NCI-H146 treated with DMSO at 0.1 percent for 48 hours (cell line): Measurements from ENCODE around the gene SPRING1.
"Not testable (repeated sequence)": the region's sequence is repeated elsewhere in the genome, so short reads cannot be mapped to it uniquely, and the experiment has no call there.

ENCODE experiments used
- DNase-seq: peaks from one replicate; lab custom pipeline; 2025; ENCODE audit not compliant: unreplicated experiment; lab: John Stamatoyannopoulos, UW

The SPRING1 gene

DNA sequence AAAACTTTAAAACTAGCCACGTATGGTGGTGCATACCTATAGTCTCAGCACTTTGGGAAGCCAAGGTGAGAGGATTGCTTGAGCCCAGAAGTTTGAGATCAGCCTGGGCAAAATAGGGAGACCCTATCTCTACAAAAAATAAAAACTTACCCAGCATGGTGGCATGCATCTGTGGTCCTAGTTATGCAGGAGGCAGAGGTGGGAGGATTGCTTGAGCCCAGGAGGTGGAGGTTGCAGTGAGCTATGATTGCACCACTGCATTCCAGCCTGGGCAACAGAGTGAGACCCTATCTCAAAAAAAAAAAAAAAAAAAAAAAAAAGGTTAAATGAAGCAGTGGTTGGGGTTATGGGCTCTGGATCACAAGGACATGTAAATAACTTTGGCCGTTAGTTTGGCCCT, 4.9 kb upstream of the SPRING1 start:
- not testable (repeated sequence) for DNase-seq

DNA sequence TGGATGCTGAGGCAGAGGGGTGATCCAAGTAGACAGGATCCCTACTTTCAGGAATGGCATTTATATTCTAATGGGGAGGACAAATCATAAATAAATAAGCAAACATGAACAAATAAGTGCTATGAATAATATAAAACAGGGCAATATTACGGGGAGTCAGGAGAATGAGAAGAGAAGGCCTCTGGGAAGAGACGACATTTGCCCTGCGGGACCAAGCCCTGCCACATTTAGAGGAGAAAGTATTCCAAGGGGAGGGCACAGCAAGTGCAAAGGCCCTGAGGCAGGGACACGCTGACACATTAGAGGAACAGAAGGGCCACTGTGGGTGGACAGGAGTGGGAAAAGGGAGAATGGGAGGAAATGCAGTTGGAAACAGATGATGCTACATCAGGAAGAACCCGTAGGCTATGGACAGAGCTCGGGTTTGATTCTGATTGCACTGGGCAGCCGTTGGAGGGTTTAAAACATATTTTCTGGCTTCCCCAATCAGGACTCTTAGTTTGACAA, 1.6 kb upstream of the SPRING1 start:
- no peak for DNase-seq

DNA sequence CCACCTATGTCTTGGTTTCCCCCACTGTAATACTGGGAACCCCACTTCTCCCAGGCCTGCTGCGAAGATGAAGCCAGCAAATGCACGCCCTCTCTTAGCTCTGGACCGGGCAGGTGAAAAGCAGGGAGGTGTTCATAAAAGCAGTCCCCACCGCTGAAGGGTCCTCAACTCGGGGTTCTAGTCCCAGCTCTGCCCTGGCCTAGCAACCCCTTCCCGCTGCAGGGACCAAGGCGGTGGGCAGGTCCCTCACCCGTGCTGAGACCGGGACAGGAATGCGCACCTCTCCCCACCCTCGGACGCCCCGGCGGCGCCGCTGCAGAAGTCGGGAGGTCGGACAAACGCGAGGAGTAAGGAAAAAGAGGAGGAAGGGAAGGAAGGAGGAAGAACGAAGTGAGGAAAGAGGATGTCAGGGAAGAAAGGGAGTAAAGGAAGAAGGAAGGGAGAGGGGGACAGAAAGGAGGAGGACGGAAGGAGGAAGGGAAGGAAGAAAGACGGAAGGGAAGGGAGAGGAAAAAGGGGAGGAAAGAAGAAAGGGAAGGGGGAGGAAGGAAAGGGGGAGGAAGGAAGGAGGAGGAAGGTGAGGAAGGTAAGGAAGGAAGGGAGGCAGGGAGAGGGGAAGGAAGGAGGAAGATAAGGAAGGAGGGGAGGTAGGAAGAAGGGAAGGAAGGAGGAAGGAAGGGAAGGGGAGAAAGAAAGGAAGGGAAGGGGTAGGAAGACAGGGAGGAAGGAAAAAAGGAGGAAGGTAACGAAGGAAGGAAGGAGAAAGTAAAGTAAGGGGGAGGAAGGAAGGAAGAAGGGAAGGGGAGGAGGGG, 701 bp downstream of the SPRING1 start:
- no peak for DNase-seq

DNA sequence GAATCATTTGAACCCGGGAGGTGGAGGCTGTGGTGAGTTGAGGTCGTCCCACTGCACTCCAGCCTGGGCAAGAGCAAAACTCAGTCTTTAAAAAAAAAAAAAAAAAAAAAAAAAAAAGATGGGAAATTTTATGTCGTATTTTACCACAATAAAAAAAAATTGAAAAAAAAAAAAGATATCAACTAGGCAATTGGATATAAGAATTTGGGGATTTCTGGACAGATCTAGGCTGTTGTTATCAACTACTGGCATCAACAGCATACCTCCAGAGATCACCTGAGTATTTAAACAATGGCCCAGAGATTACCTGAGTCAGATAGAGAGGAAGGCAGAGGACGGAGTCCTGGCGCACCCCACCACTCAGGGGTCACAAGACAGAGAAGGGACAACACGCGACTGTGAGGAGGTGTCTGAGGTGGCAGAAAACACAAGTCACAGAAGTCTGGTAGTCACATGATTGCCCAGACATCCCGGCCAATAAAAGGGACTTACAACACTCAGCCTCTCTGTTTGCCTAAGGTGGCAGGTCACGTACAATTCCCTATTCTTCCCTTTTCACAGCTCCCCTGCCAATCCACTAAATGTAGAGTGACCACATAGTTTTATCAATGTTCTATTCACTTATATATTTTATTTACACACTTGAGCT, 1.8 kb downstream of the SPRING1 start:
- DNase-seq: peak; percentile 43

DNA sequence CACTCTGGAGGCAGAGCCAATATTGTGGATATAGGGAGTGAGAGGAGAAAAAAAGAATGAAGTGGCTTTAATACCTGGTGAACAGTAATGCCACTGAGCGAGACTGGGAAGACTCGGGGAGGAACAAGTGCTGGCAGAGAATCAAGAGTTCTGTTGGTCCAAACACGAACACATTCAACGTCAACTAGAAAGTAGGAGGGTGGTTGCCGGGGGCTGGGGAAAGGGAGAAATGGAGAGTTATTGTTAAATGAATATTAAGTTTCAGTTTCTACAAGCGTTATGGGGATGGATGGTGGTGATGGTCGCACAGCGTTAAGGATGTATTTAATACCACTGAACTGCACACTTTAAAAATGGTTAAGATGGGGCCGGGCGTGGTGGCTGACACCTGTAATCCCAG, 2.8 kb downstream of the SPRING1 start:
- DNase-seq: no peak

DNA sequence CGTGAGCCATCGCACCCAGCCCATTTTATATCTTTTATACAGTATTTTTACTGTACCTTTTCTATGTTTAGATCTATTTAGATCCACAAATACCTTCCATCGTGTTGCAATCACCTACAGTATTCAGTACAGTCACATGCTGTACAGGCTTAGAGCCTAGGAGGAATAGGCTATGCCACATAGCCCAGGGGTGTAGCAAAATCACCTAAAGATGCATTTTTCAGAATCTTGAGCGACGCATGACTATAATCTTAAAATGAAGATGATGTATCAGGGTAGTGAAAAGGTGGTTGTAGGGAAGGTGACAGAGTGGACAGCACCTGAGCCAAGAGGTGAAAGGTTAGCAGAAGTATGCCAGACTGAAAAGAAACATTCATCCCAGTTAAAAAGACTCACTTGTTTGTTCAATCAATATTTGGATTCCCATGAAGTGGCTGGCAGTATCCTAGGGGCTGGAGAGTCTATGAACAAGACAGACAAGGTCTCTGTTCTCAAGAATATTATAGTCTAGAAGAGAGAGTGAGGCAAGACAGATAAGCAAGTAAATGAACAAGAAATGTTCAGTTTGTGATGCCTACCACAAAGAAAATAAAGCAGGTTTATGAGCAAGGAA, 3.6 kb downstream of the SPRING1 start:
- DNase-seq: no peak

DNA sequence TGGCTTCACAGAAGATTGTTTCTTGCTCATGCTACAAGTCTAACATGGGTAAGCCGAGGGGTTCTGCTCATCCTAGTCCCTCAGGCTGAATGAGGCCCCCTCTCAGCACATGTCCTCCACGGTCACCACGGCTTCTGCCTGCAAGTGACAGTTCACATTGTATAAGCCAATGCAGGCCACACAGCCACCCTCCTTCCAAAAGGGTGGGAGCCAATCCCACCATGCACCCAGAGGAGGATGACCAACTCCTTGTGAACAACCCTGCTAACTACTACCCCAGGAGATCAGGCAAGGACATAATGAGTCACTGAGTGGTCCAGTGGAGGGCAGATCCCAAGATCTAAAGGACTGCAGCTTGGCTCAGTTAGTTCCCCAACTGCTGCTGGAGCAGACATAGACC, 6.1 kb downstream of the SPRING1 start:
- no peak for DNase-seq

DNA sequence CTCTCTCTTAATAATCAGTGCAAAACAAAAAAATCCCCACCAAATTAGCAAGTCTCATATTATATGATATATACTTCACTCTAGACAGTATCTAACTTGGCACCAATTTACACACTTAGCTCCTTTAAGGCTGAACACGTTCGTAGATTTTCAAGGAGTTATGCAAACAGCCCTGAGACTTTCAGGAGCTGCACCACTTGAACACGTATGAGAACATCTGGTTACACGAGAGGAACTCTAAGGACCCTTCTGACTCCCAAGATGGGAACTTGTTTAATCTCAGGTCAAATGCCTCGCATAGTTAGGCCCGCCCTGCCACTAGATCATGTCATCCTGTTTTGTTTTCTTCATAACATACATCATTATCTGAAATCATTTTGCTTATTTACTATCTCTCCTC, 10.0 kb downstream of the SPRING1 start:
- DNase-seq: no peak

DNA sequence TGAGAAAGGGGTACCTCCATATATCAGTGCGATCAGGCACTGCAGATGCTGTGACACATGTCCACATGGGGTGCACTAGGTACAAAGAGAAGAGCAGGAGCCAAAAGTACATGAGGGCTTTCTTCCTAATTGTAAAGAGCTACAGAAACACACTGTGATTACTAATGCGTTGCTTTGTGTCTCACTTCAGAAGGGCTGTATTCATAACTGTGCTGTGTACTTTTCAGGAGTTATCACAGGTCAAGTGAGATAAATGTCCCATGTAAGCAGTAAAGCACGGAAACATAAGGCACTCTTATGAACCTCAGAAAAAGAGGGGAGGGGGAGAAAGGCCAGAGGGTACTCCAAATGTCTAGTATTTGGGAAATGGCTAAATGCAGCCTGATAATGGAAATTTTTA, 10.6 kb downstream of the SPRING1 start:
- no peak for DNase-seq

DNA sequence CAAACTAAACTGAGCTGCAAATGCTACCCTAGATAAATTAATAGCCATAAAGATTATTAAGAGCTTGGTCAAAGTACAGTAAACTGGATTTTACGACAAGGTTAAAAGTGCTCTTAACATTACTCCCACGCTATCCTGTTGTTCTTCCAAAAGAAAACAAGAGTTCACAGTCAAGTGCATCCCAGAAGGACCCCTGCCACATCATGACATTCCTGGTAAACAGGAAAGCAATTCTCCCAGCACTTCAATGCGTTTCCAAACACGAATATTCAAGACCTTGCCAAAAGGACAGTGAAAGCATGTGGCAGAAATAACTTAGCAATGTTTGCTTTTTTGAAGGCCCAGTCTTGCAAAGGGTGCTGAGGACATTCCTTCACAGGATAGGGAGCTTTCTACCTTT, 11.2 kb downstream of the SPRING1 start:
- no peak for DNase-seq

DNA sequence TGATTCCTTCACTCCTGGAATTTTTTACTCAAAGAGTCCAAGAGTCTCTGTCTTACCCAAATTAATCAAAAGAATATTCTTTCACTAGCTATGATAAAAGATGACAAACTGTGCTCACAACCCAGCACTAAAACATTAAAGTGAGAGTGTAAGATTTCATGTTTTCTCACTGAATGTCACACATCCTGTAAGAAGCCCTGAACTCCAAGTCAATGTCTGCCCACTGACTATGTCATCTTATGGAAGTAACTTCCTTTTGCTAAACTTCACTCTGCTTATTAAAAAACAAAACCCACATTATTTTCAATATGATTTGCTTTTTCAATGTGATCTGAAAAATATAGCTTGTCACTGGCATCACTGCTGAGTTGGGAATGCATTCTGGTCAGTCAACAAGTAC, 15.6 kb downstream of the SPRING1 start:
- DNase-seq: no peak

DNA sequence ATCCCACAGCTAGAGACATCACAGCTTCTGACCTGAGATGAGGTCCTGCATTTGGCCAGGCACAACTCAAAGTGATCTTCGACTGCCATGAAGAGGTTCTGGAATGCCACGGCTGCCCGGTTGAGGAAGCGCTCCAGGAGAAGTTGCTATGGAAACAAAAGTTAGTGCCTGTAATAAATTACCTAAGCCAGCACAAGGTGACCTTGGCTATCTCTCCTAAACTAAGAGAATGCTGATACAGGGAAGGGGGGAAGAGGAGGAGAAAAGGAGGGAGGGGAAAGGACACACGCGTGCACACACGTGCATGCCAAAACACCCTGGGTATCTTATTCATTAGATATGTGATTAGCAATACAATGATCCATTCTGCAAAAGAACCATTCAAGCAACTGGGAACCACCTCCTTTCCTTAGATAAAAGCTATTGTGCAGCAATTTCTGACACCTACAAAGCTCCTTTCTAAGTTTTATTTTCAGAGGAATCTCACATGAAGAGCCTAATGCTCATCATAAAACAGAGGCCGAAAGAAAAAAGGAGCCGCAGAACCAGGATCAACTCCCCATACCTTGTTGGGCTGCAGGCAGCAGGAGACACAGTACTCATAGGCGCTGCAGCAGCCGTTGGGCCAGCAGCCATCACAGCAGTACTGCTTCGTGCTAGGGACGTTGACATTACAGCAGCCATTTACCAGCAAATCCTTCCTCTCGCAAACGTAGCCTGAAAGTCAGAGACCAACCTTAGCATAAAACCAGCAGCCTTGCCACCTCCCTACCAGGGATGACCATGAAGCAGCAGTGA, 17.9 kb downstream of the SPRING1 start:
- no peak for DNase-seq

DNA sequence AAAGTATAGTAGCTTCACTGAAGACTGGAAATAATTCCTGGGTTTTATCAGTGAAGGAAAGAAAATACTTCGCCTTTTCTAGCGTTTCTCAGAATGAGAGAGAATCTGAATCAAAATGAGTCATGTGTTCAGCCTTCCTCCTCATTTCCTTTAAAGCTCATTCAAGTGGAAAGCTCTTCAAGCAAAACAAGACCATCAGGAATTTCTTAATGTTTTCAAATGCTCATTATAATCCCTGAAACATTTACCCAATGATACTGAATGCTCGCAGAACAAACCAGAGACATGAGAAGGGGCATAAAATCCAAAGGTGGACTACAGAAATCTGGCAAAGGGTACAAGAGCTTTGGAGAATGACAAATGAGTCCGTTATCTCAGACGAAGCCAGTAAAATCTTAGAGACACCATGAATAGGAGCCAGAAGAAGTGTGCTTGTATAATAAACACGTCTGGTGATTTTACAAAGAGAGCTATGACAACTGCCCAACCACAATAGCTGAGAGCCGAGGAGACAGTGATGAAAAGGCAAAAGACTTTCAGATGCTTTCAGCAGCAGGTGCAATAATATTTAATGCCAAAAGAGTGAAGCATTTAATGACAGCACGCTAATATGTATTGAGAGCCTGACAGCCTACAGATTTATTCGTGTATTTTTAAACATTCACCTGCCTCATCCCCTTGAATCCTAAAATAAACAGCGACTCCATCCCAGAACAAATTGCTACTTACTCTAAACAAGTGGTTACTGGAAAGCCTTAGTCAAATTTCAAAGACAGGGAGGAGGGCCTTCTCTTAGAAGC, 19.0 kb downstream of the SPRING1 start:
- no peak for DNase-seq

DNA sequence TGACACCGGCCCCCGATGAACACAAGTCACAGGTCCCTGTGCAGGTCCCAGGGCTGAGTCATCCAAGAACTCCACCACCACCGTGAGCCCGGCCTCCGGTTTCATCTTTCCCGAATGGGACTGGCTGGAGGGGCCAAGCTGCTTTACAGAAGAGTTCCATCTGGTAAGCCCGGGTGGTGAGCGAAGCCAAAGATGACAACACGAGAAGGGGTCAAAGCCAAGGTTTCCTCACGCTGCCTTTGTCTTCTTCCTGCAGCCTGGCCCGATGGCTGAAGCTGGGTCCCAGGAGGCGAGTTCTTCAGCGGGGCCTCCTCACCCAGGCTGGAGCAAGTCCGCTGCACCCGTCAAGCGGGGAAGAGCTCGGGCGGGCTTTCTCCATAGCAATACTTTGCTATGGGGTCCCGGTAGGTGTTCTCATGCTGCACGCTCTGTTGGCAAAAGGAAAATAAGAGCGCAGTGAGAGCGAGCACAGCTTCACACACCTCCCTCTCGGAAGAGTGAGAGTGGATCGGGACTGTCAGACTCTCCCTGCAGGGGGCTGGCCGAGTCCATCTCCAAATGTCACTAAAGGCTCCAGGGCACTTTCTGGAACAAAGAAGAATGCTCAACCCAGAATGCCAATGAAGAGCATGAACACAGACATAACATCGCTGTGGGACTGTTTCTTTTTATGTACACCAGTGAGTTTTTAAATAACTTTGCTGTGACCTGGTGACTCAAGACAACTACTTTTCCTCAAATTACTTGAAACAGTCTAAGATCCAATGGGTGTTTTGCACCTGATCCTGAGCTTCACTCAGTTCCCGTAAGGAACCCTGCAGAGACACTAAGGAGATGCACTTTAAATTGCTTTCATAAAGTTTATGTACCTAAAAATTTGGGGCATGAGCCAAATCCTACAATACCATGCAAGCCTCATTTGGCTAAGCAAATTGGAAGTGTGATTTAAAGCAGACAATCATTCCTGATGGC, 20.1 kb downstream of the SPRING1 start:
- DNase-seq: no peak

DNA sequence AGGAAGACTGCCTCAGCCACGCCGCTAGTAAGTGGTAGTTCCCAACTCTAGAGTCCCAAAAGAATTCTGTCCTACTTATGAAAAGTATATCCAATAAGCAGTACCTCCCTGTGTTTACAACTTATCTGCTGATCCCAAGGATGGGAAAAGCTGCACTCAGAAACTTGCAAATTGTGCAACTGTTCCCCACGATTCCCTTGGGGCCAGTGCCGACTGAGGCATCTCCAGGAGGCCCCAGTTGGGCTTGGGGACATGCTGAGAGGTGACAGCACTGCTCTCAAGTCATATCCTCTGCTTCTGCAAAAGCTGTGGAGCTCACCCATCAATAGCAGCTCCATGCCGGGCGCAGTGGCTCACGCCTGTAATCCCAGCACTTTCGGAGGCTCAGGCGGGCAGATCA, 23.7 kb downstream of the SPRING1 start:
- DNase-seq: no peak

DNA sequence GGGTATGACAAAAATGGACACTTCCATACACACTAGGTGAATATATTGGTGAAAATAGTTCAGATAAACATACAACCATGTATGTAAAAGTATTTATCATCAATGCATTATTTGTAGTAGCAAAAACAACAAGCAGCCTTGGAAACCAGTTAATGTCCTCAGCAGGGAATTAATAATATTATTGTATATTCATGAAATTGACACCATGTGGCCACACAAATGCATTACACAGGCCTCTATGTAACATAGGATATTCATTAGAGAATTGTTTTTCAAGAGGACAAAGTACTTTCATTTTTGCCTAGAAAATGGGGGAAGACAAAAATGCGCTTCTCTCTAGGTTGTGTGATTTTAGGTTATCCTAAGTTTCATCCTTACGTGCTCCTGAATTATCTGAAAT, 24.3 kb downstream of the SPRING1 start:
- DNase-seq: no peak

DNA sequence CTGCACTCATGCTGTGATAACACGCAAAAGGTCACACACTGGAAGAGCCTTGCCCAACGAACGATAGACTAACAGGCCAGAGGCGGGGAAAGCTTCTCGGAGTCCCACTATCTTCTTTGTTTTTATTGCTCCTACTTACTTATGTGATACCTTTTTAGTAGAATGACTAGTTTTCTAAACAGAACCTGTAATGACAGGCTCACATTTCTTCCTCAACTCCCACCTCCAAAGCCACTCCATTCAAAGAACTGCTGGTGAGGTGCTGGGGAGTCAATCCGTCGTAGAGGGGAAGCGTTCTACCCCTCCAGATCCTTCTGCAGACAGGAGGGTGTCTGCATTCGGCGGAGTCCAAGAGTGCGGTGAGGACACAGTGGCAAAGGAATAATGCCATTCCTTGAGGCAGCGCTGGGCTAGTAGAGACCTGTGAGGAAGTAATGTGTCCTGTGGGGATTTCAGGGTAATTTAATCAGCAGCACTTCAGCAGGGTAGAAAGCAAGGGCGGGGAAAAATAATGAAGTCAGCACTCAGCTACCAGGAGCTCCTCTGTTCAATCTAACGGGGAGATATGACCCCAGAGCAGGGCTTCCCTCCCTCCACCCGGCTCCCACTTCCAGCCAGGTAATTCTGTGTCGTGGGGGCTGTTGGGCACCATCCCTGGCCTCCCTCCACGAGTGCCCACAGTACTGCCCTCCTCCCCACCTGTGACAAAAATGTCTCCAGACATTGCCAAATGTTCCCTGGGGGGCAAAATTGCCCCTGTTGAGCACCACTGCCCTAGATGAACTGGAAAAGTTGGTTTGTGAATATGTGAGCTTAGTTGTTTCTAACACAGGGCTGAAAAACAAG, 25.2 kb downstream of the SPRING1 start:
- no peak for DNase-seq

DNA sequence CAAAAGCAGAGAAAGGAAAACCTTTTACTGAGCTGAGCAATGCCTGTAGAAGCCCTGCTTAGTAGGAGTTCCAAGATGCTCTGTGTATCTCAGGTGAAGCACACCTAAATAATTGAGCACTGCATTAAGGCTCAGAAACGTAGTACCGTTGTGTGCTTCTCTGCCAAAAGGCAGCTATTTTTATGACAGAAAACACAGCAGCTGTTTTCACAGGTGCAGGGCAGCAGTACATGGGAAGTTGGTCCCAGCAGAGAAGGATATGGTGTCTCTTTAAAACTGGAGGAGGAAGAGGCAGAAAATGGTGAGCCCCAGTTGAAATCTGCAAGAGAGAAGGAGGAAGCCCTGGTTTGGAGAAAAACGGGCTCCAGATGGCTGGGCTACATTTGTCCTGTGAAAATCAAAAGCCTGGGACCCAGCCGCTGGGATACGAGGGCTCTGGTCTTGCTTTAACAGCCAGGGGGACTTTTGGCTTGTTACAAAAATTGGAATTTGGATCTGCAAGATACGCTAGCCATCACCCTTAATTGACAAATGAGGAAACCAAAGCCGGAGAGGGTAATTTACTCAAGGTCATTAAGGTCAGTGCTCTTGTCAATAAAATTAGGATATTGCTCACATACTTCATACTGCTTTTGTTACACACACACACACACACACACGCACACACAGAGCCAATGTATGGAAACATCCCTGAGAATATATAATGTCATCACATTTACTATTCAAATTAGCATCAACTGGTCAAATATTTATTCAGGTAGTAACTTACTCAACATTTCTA, 27.3 kb downstream of the SPRING1 start:
- no peak for DNase-seq
